ENCODE data around the gene STAT5B. TPM values are rescaled to one million over a fixed set of nuclear protein-coding genes. Genes with fewer than 3 reads are reported as not detected.

STAT5B gene
- total RNA-seq, 1 experiment from 2014 or later: 42.9 TPM

DNA sequence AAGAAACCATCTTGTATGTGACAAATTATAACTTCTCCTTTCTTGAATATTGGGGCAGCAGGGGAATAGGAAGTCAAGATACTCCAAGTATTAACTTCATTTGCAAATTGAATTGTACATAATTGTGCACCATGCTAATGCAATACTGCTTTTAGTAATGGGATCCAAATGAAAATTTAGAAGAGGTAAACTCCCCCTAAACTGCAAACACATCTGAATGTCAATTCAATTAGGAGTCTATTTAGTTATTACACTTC lies 4.5 kb downstream of the STAT5B start:
- Histone ChIP-seq H3K56ac (ENCODE audit: insufficient read length, low read depth, low read length) (no peak overlapping the region), H3K79me2 (ENCODE audit: insufficient read depth, low read length) (peaks cover 4% of the 10 kb centered on the region; the same call in 1 of the 2 replicates), H3K4me2 (ENCODE audit: insufficient read depth, insufficient read length, low read length) (no peak overlapping the region), H2BK120ac (ENCODE audit: low read depth, low read length, poor library complexity, severe bottlenecking) (no peak overlapping the region), H3K4me1 (ENCODE audit: insufficient read depth, low read length) (peaks cover 9% of the 10 kb centered on the region), H3K18ac (ENCODE audit: insufficient read length, low read depth, low read length) (no peak overlapping the region), H3K4ac (ENCODE audit: low read depth, low read length) (no peak overlapping the region), H2BK20ac (ENCODE audit: low read depth, low read length, poor library complexity, severe bottlenecking) (no peak overlapping the region), H2BK15ac (ENCODE audit: low read depth, low read length) (no peak overlapping the region), H3K14ac (ENCODE audit: insufficient read depth, low read length) (no peak overlapping the region), H3T11ph (ENCODE audit: low read length) (no peak overlapping the region), H2BK12ac (ENCODE audit: insufficient read length, low read depth, low read length) (no peak overlapping the region), H4K8ac (replicated peaks; ENCODE audit: insufficient read length, low read depth, low read length) (no peak overlapping the region), H3K9ac (ENCODE audit: extremely low read depth, insufficient read length, low read length) (no peak overlapping the region), H4K5ac (ENCODE audit: insufficient read length, low read depth, low read length) (no peak overlapping the region), H2AFZ (ENCODE audit: low read length) (no peak overlapping the region), H3K27me3 (ENCODE audit: insufficient read depth, low read length) (no peaks in the 10 kb centered on the region), H4K91ac (ENCODE audit: insufficient read length, low read depth, low read length) (no peak overlapping the region), H3K79me1 (ENCODE audit: insufficient read depth, low read depth, low read length, poor library complexity, severe bottlenecking) (peaks cover 3% of the 10 kb centered on the region), H2AK5ac (ENCODE audit: insufficient read length, low read length) (no peak overlapping the region), H3K23me2 (ENCODE audit: insufficient read length, low read depth, low read length, poor library complexity, severe bottlenecking) (peaks cover 9% of the 10 kb centered on the region), H2BK5ac (ENCODE audit: insufficient read length, low read length) (no peak overlapping the region), H4K20me1 (ENCODE audit: control insufficient read depth, insufficient read depth, insufficient read length) (no peaks in the 10 kb centered on the region), H3K27ac (ENCODE audit: insufficient read length, low read depth, low read length) (no peak overlapping the region), H3K23ac (ENCODE audit: insufficient read length, low read depth, low read length) (no peak overlapping the region), H3K9me3 (ENCODE audit: control insufficient read depth, low read depth, low read length) (no peaks in the 10 kb centered on the region)
- Mint-ChIP-seq H3K36me3 (ENCODE audit: insufficient read depth in 1 of 3, low read depth in 3 of 3) (no peaks in the 10 kb centered on the region; a peak in 1 of 7 replicates), H3K27me3 (ENCODE audit: low read depth) (no peaks in the 10 kb centered on the region), H3K4me3 (no peak overlapping the region), H3K9me3 (no peaks in the 10 kb centered on the region; a peak in 1 of 5 replicates), H3K27ac (no peak overlapping the region), H3K4me1 (peaks cover 37 to 41% of the 10 kb centered on the region in 2 experiments)
- no peak for DNase-seq
- TF ChIP-seq, protein P1, sequence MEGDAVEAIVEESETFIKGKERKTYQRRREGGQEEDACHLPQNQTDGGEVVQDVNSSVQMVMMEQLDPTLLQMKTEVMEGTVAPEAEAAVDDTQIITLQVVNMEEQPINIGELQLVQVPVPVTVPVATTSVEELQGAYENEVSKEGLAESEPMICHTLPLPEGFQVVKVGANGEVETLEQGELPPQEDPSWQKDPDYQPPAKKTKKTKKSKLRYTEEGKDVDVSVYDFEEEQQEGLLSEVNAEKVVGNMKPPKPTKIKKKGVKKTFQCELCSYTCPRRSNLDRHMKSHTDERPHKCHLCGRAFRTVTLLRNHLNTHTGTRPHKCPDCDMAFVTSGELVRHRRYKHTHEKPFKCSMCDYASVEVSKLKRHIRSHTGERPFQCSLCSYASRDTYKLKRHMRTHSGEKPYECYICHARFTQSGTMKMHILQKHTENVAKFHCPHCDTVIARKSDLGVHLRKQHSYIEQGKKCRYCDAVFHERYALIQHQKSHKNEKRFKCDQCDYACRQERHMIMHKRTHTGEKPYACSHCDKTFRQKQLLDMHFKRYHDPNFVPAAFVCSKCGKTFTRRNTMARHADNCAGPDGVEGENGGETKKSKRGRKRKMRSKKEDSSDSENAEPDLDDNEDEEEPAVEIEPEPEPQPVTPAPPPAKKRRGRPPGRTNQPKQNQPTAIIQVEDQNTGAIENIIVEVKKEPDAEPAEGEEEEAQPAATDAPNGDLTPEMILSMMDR (conservative IDR thresholded peaks at IDR 0.05): no peak

Measured in H9 (cell line).